SK-N-SH (cell line): ENCODE data around the gene CHDH. TPM values are rescaled to one million over a fixed set of nuclear protein-coding genes. Genes with fewer than 3 reads are reported as not detected.

ENCODE experiments used
- CTCF ChIA-PET: fragments of 300-600, 350-600 bp; formaldehyde crosslinking; extraction: SDS; loops from one replicate; lab custom pipeline; 2021; lab: Yijun Ruan, JAX
- POLR2A ChIA-PET: fragments of 350-600 bp; sonication (Branson Sonifier 250); formaldehyde crosslinking; extraction: SDS; loops from one replicate; lab custom pipeline; 2020; ENCODE audit warnings: antibody characterized with exemption, inconsistent platforms; lab: Yijun Ruan, JAX
- DNase-seq: peaks from one replicate; pipeline ENCODE4 v3.0.0; 2012
- H2AFZ ChIP-seq: fragments of 200-600 bp; sonication (generic); 2 replicates; pipeline ENCODE4 v1.8.1; 2016; ENCODE audit warnings: antibody characterized with exemption, mild to moderate bottlenecking, low read depth
- H3F3A ChIP-seq: fragments of 200-600 bp; sonication (generic); replicated peaks from 2 replicates; pipeline ENCODE3; 2016; ENCODE audit warnings: antibody characterized with exemption, mild to moderate bottlenecking; ENCODE audit not compliant: insufficient read depth
- H3K27ac ChIP-seq, 2 experiments: fragments of 200-500 bp in 1 of 2; fragments of 200-600 bp in 1 of 2; sonication (Bioruptor generic) in 1 of 2; sonication (generic), shearing (Covaris generic) in 1 of 2; 2 replicates each; pipeline versions ENCODE4 v1.5.1 to v1.6.1; 2014 to 2016; ENCODE audit warnings: low read depth in 2 of 2, inconsistent platforms in 1 of 2, low read length in 1 of 2, mild to moderate bottlenecking in 1 of 2, mixed read lengths in 1 of 2
- H3K27me3 ChIP-seq: fragments of 200-600 bp; sonication (generic), shearing (Covaris generic); 2 replicates; pipeline ENCODE4 v1.6.1; 2016; ENCODE audit warnings: mixed run types; ENCODE audit not compliant: insufficient read depth
- H3K36me3 ChIP-seq, 2 experiments: fragments of 200-500 bp in 1 of 2; fragments of 200-600 bp in 1 of 2; sonication (Bioruptor generic) in 1 of 2; sonication (generic) in 1 of 2; replicated peaks in 1 of 2; 2 replicates each; pipeline versions ENCODE3 to v1.5.1; 2014 to 2016; ENCODE audit warnings: low read length in 1 of 2, mild to moderate bottlenecking in 1 of 2; ENCODE audit not compliant: insufficient read depth in 2 of 2, control insufficient read depth in 1 of 2
- H3K4me1 ChIP-seq, 2 experiments: fragments of 200-500 bp in 1 of 2; fragments of 200-600 bp in 1 of 2; sonication (Bioruptor generic) in 1 of 2; sonication (generic), shearing (Covaris generic) in 1 of 2; 2 replicates each; pipeline versions ENCODE4 v1.5.1 to v1.6.1; 2014 to 2016; ENCODE audit warnings: low read depth in 1 of 2, low read length in 1 of 2, mixed run types in 1 of 2; ENCODE audit not compliant: insufficient read depth in 2 of 2, control insufficient read depth in 1 of 2
- H3K4me2 ChIP-seq: fragments of 200-600 bp; sonication (generic), shearing (Covaris generic); 2 replicates; pipeline ENCODE4 v1.6.1; 2017; ENCODE audit warnings: mixed run types
- H3K4me3 ChIP-seq, 2 experiments: fragments of 200-500 bp in 1 of 2; fragments of 200-600 bp in 1 of 2; sonication (Bioruptor generic) in 1 of 2; sonication (generic), shearing (Covaris generic) in 1 of 2; 2 replicates each; pipeline versions ENCODE4 v1.5.1 to v1.8.1; 2014 to 2016; ENCODE audit warnings: low read depth in 2 of 2, inconsistent platforms in 1 of 2, low read length in 1 of 2, mild to moderate bottlenecking in 1 of 2, mixed read lengths in 1 of 2, moderate library complexity in 1 of 2
- H3K79me2 ChIP-seq: fragments of 200-600 bp; sonication (generic); 2 replicates; pipeline ENCODE4 v1.8.1; 2017; ENCODE audit warnings: mild to moderate bottlenecking; ENCODE audit not compliant: insufficient read depth
- H3K9ac ChIP-seq: fragments of 200-600 bp; sonication (generic); 2 replicates; pipeline ENCODE4 v1.6.1; 2017; ENCODE audit warnings: mixed run types
- H3K9me2 ChIP-seq: fragments of 200-600 bp; sonication (generic); 2 replicates; pipeline ENCODE4 v1.6.1; 2017; ENCODE audit warnings: mixed run types
- H3K9me3 ChIP-seq: fragments of 200-600 bp; sonication (generic); 2 replicates; pipeline ENCODE4 v1.6.1; 2017; ENCODE audit warnings: mixed run types, mild to moderate bottlenecking, moderate library complexity
- H4K20me1 ChIP-seq: fragments of 200-600 bp; sonication (generic); 2 replicates; pipeline ENCODE4 v1.6.1; 2017; ENCODE audit warnings: mild to moderate bottlenecking, mixed run types; ENCODE audit not compliant: insufficient read depth
- ELF1 ChIP-seq: IDR thresholded peaks from 2 replicates; pipeline ENCODE4 v1.4.0; 2012
- EP300 ChIP-seq, 2 experiments: IDR thresholded peaks; 2 replicates each; pipeline versions ENCODE4 v1.4.0 to v1.6.1; 2012; ENCODE audit warnings: borderline replicate concordance in 1 of 2, low read depth in 1 of 2, low read length in 1 of 2
- EZH2phosphoT487 ChIP-seq: fragments of 200-600 bp; sonication (generic); IDR thresholded peaks from 2 replicates; pipeline ENCODE4 v1.6.1; 2017; ENCODE audit warnings: low read depth, mixed run types, mild to moderate bottlenecking, antibody characterized with exemption, moderate library complexity, borderline replicate concordance
- FOSL2 ChIP-seq: IDR thresholded peaks from 2 replicates; pipeline ENCODE4 v1.4.0; 2012; ENCODE audit warnings: low read depth, mild to moderate bottlenecking, moderate library complexity, borderline replicate concordance
- FOXM1 ChIP-seq: IDR thresholded peaks from 2 replicates; pipeline ENCODE4 v1.4.0; 2012; ENCODE audit warnings: low read depth, mild to moderate bottlenecking
- GABPA ChIP-seq: IDR thresholded peaks from 2 replicates; pipeline ENCODE4 v1.4.0; 2012; ENCODE audit warnings: low read depth, mild to moderate bottlenecking
- JUND ChIP-seq: IDR thresholded peaks from 2 replicates; pipeline ENCODE4 v1.4.0; 2012
- RCOR1 ChIP-seq: fragments of 150-350 bp; IDR thresholded peaks from 2 replicates; pipeline ENCODE4 v1.6.1; 2017; ENCODE audit warnings: antibody characterized with exemption, low read length
- RXRA ChIP-seq: IDR thresholded peaks from 2 replicates; pipeline ENCODE4 v1.4.0; 2012; ENCODE audit warnings: low read depth, mild to moderate bottlenecking, borderline replicate concordance
- TAF1 ChIP-seq: IDR thresholded peaks from 2 replicates; pipeline ENCODE4 v1.6.1; 2012; ENCODE audit warnings: low read depth, mild to moderate bottlenecking, low read length, moderate library complexity, borderline replicate concordance
- TEAD4 ChIP-seq: IDR thresholded peaks from 2 replicates; pipeline ENCODE4 v1.4.0; 2012; ENCODE audit warnings: mild to moderate bottlenecking, borderline replicate concordance; ENCODE audit not compliant: insufficient read depth
- WGBS: methylation state at CpG from one replicate; pipeline ENCODE4 v1.1.6; 2017; ENCODE audit warnings: low lambda C conversion rate; 5-methylcytosine and 5-hydroxymethylcytosine counted together
- polyA plus RNA-seq, 3 experiments: library from polyadenylated mRNA; depleted of rRNA; stranded (reverse); fragments of >200 nt; gene quantifications; 2 replicates each; pipeline ENCODE4 v1.2.3, GENCODE V29; 2012
- TF ChIP-seq, protein P1 (sequence below): fragments of 150-350 bp; IDR thresholded peaks from 2 replicates; pipeline ENCODE4 v1.6.1; 2016; ENCODE audit warnings: mild to moderate bottlenecking, low read depth, low read length
- TF ChIP-seq, protein P2 (sequence below): IDR thresholded peaks from 2 replicates; pipeline ENCODE4 v1.4.0; 2012; ENCODE audit warnings: low read depth, borderline replicate concordance
- TF ChIP-seq, protein P3 (sequence below): fragments of 150-350 bp; IDR thresholded peaks from 2 replicates; pipeline ENCODE4 v1.6.1; 2017; ENCODE audit warnings: antibody characterized with exemption, low read length, low read depth, borderline replicate concordance
- TF ChIP-seq, protein P4 (sequence below): IDR thresholded peaks from 2 replicates; pipeline ENCODE4; 2012

The CHDH gene
- polyA plus RNA-seq, 1 of the 3 experiments (the other 2 are of a cell fraction): 0.33 TPM

DNA sequence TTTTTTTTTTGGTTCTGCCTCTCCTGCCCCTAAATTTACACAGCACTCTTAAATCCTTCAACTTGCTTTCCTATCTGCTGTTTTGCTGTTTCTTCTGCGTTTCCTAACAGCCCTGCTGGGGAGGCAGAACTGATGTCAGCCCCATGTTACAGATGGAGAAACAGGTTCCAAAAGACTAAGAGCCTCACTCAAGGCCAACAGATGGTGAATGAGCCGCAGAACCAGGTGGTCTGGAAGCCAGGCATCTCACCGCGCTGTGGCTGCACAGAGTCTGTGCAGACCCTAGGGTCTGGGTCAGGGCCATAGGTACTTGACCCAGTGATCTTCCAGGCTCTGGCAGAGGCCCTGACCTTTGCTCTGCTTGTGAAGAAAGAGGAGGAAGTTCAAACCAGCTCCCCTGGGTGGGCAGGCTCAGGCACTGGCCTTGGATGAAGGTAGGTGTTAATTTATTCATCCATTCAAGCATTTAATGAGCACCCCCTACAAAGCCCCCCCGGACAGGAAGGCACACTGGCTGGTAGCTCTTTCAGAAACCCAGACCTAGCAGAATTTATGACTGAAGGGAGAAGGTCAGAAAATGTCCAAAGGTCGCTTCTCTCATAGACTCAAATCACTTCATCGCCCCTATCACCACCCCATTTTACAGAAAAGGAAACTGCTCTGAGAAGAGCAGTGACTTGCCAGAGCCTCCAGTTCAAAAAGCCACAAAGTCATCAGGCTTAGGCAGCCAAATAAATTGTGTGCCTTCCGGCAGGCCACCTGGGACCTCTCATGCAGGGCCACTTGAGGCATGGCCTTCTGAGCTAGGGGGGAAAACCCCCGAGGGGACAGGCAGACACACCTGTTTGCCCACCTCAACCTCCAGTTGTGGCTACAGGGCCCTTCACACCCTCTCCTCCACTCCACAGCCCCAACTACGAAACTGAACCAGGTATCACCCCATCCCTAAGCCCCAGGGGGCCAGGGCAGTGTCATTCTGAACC is 2.7 kb downstream of the CHDH start:
- no peak overlapping the region for H3K4me2 ChIP-seq
- H3K4me3 ChIP-seq: no peak overlapping the region
- CTCF ChIA-PET: interaction anchor here (1.0 kb wide), 1 partner anchor 468 kb away, joined by 3 read pairs; no protein-coding TSS in a partner anchor
- no peak for DNase-seq
- 79% methylated on average over 8 of the region's 10 CpGs for WGBS
- no peaks in the 10 kb centered on the region for H3K9me2 ChIP-seq
- H3K79me2 ChIP-seq: no peaks in the 10 kb centered on the region
- peaks cover 0 to 18% of the 10 kb centered on the region in 2 experiments; a peak in 1 of 4 replicates for H3K4me1 ChIP-seq
- TF ChIP-seq FOSL2: no peak
- TF ChIP-seq TEAD4: no peak
- no peaks in the 10 kb centered on the region for H3K36me3 ChIP-seq
- H3K27ac ChIP-seq: no peak overlapping the region
- H4K20me1 ChIP-seq: no peaks in the 10 kb centered on the region
- no peaks in the 10 kb centered on the region for H3K9me3 ChIP-seq
- POLR2A ChIA-PET: interaction anchor here (0.6 kb wide), 1 partner anchor 11 kb away, joined by 3 read pairs; no protein-coding TSS in a partner anchor
- H3F3A ChIP-seq: no peaks in the 10 kb centered on the region
- H2AFZ ChIP-seq: no peak overlapping the region
- H3K27me3 ChIP-seq: peaks cover 30% of the 10 kb centered on the region
- no peak overlapping the region for H3K9ac ChIP-seq

DNA sequence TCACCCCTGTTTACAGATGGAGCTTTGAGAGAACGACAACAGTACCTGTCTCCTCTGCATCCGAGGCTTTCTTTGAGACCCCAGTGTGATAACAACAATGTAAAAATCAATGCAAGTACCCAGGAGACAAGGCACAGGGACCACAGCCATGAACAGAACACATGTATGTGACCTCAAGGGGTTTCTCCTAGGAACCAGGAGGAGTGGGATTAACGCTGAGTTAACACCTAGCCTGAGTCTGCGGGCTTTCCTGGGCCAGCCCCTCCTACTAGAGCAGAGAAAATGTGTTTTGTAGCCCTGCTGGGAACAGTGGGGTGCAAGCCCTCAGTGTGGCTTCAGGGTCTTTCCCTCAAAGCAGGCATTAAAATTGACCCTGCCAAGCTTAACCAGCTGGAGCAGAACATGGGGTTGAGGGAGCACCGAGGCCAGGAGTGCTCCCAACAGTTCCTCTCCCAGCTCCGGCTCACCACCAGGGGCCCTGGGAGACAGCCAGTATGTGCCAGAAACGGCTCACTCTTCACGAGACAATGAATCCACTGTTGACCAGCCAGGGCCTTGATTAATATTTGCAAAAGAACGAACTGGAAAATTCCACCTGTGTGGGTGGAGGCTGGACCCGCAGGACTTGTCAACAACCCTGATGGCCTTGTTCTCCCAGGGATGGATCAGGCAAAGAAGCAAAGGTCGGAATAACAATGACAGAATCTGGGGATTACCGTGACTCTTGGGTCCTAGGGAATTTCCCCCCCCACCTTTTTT is 3.6 kb downstream of the CHDH start:
- no peak overlapping the region for H2AFZ ChIP-seq
- peaks cover 0 to 18% of the 10 kb centered on the region in 2 experiments; a peak in 1 of 4 replicates for H3K4me1 ChIP-seq
- no peaks in the 10 kb centered on the region for H3K9me3 ChIP-seq
- no peaks in the 10 kb centered on the region for H3K79me2 ChIP-seq
- no peaks in the 10 kb centered on the region for H3K9me2 ChIP-seq
- H3K27me3 ChIP-seq: peaks cover 30% of the 10 kb centered on the region
- 74% methylated on average over 11 of the region's 12 CpGs for WGBS
- H4K20me1 ChIP-seq: no peaks in the 10 kb centered on the region
- no peak for DNase-seq
- H3K4me2 ChIP-seq: no peak overlapping the region
- no peak for TF ChIP-seq RXRA
- TF ChIP-seq, protein P1, sequence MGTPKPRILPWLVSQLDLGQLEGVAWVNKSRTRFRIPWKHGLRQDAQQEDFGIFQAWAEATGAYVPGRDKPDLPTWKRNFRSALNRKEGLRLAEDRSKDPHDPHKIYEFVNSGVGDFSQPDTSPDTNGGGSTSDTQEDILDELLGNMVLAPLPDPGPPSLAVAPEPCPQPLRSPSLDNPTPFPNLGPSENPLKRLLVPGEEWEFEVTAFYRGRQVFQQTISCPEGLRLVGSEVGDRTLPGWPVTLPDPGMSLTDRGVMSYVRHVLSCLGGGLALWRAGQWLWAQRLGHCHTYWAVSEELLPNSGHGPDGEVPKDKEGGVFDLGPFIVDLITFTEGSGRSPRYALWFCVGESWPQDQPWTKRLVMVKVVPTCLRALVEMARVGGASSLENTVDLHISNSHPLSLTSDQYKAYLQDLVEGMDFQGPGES: no peak
- no peak for TF ChIP-seq TAF1
- no peak for TF ChIP-seq JUND
- TF ChIP-seq, protein P2, sequence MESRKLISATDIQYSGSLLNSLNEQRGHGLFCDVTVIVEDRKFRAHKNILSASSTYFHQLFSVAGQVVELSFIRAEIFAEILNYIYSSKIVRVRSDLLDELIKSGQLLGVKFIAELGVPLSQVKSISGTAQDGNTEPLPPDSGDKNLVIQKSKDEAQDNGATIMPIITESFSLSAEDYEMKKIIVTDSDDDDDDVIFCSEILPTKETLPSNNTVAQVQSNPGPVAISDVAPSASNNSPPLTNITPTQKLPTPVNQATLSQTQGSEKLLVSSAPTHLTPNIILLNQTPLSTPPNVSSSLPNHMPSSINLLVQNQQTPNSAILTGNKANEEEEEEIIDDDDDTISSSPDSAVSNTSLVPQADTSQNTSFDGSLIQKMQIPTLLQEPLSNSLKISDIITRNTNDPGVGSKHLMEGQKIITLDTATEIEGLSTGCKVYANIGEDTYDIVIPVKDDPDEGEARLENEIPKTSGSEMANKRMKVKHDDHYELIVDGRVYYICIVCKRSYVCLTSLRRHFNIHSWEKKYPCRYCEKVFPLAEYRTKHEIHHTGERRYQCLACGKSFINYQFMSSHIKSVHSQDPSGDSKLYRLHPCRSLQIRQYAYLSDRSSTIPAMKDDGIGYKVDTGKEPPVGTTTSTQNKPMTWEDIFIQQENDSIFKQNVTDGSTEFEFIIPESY: no peak
- TF ChIP-seq GABPA: no peak
- TF ChIP-seq FOXM1: no peak
- TF ChIP-seq, protein P3, sequence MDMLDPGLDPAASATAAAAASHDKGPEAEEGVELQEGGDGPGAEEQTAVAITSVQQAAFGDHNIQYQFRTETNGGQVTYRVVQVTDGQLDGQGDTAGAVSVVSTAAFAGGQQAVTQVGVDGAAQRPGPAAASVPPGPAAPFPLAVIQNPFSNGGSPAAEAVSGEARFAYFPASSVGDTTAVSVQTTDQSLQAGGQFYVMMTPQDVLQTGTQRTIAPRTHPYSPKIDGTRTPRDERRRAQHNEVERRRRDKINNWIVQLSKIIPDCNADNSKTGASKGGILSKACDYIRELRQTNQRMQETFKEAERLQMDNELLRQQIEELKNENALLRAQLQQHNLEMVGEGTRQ: no peak
- TF ChIP-seq RCOR1: no peak
- TF ChIP-seq, protein P4, sequence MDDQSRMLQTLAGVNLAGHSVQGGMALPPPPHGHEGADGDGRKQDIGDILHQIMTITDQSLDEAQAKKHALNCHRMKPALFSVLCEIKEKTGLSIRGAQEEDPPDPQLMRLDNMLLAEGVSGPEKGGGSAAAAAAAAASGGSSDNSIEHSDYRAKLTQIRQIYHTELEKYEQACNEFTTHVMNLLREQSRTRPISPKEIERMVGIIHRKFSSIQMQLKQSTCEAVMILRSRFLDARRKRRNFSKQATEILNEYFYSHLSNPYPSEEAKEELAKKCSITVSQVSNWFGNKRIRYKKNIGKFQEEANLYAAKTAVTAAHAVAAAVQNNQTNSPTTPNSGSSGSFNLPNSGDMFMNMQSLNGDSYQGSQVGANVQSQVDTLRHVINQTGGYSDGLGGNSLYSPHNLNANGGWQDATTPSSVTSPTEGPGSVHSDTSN: no peak
- TF ChIP-seq ELF1: no peak
- TF ChIP-seq TEAD4: no peak
- no peak for TF ChIP-seq EZH2phosphoT487
- no peak for TF ChIP-seq EP300 (IDR thresholded peaks at IDR 0.05; ENCODE audit: borderline replicate concordance in 1 of 2, low read depth in 1 of 2, low read length in 1 of 2)
- H3F3A ChIP-seq: no peaks in the 10 kb centered on the region
- no peak overlapping the region for H3K27ac ChIP-seq
- H3K9ac ChIP-seq: no peak overlapping the region
- H3K4me3 ChIP-seq: no peak overlapping the region
- ChIA-PET CTCF (no interaction called here), POLR2A (interaction anchor here (0.5 to 0.6 kb wide), 2 partner anchors 10 to 462 kb away, joined by 3 read pairs; no protein-coding TSS in a partner anchor)
- no peaks in the 10 kb centered on the region for H3K36me3 ChIP-seq
